ENCODE results near the gene KRTAP10-10.
"Not testable (repeated sequence)": the region's sequence is repeated elsewhere in the genome, so short reads cannot be mapped to it uniquely, and the experiment has no call there.

The KRTAP10-10 gene

GRCh38 chr21:44637018-44637850 is at the start of gene KRTAP10-10:
TSS of gene KRTAP10-10 (plus strand) at chr21:44637356. CDS start at chr21:44637418, 62 bp downstream.
- no peak for DNase-seq

GRCh38 chr21:44589094-44589493 is 48.1 kb upstream of the KRTAP10-10 start:
- no peak for DNase-seq

GRCh38 chr21:44589586-44590305 is 47.4 kb upstream of the KRTAP10-10 start:
- DNase-seq: no peak

- DNase-seq: no peak
These were observed 46.8 kb upstream of the KRTAP10-10 start for GRCh38 chr21:44590311-44590721.

- DNase-seq: not testable (repeated sequence)
These were observed 46.0 kb upstream of the KRTAP10-10 start for GRCh38 chr21:44590897-44591800.

DNA sequence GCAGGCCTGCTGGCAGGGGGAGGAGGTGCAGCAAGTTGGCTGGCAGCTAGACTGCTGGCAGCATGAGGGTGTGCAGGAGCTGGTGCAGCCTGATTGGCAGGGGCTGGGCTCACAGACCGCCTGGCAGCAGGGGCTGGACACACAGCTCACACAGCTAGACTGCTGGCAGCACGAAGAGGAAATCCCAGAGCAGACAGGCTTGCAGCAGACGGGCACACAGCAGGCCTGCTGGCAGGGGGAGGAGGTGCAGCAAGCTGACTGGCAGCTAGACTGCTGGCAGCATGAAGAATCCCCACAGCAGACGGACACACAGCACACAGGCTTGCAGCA is 45.4 kb upstream of the KRTAP10-10 start:
- DNase-seq: not testable (repeated sequence)

- no peak for DNase-seq
These were observed 44.5 kb upstream of the KRTAP10-10 start, which contains the start of gene KRTAP10-6 for GRCh38 chr21:44592446-44593311. TSS of gene KRTAP10-6 (minus strand) at chr21:44592505. CDS start at chr21:44592484, 21 bp downstream.

- no peak for DNase-seq
These were observed 43.4 kb upstream of the KRTAP10-10 start for GRCh38 chr21:44593598-44594405.

- no peak for DNase-seq
These were observed 42.7 kb upstream of the KRTAP10-10 start for GRCh38 chr21:44594406-44594916.

- no peak for DNase-seq
These were observed 41.6 kb upstream of the KRTAP10-10 start for GRCh38 chr21:44595524-44595923.

GRCh38 chr21:44596068-44596725 is 41.0 kb upstream of the KRTAP10-10 start:
- no peak for DNase-seq

DNA sequence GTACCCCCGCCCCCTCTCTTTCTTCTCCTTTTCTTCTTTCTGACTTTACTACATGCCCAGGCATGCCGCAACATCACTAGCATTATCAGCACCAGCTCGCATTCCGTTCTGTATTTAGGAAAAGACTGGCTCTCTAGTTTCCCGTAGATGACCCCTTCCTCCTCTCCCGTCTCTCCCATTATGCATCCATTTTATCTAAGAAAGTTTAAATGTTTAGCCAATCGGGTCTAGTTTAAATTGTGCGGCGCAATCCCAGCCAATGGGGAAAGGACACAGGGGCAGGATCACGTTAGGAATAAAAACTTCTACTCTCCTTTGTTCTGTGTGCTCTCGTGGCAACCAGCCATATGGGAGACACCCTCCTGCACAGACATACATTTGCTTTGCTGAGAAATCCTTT is 39.1 kb upstream of the KRTAP10-10 start:
- DNase-seq: no peak

- no peak for DNase-seq
These were observed 37.7 kb upstream of the KRTAP10-10 start for GRCh38 chr21:44599264-44600029.

- not testable (repeated sequence) for DNase-seq
These were observed 36.8 kb upstream of the KRTAP10-10 start, which contains the start of gene KRTAP10-7 for GRCh38 chr21:44600118-44600978. TSS of gene KRTAP10-7 (plus strand) at chr21:44600597. CDS start at chr21:44600622, 25 bp downstream.

DNA sequence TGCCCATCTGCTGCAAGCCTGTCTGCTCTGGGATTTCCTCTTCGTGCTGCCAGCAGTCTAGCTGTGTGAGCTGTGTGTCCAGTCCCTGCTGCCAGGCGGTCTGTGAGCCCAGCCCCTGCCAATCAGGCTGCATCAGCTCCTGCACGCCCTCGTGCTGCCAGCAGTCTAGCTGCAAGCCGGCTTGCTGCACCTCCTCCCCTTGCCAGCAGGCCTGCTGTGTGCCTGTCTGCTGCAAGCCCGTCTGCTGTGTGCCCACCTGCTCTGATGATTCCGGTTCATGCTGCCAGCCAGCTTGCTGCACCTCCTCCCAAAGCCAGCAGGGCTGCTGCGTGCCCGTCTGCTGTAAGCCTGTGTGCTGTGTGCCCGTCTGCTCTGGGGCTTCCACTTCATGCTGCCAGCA is 36.1 kb upstream of the KRTAP10-10 start:
- DNase-seq: not testable (repeated sequence)

DNA sequence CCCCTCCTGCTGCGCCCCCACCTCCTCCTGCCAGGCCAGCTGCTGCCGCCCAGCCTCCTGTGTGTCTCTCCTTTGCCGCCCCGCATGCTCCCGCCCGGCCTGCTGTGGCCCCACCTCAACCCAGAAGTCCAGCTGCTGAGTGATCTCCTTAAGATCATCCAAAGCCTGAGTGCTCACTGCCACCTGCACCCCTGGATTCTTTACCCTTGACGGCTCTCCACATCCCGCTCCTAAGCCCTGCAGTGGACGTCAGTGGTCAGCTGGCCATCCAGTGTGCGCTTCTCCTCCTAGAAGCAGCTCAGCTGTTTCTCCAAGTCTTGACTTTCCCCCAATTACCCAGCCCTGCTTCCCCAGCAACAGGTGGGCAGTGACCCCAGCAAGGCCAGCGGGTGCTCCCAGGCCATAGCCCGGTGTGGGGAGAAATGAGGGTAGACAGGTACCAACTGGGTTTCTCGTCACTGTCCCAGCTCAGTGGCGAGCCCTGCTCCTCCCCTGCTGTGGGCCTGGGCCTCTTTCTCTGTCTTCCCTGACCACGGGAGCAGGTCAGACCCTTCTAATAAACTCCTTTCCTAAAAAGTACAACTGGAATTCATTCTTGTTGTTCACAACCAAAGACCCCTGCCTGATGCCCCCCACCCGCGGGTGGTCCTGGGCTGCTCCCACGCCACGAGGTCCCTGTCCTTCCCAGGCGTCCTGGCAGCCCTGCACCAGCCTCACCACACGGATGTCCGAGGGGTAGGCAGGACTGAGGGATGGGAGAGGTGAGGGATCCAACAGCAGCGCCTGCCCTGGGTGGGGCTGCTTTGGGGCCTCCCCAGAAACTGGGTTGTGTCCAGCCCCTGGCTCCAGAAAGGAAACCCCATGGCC is 35.3 kb upstream of the KRTAP10-10 start:
- DNase-seq: no peak

- DNase-seq: no peak
These were observed 34.7 kb upstream of the KRTAP10-10 start for GRCh38 chr21:44602463-44602850.
